ENCODE data around the gene SEPTIN1. TPM values are rescaled to one million over a fixed set of nuclear protein-coding genes. Genes with fewer than 3 reads are reported as not detected.

Gene SEPTIN1
- total and polyA plus RNA-seq, 2 of the 13 experiments (the other 11 are each of a cell fraction or from before 2014, with no cell fraction given): 0.18 to 0.67 TPM

GRCh38 chr16:30369091-30369937, 13.0 kb downstream of the SEPTIN1 start (continued):
- TF ChIP-seq ZNF709 (CRISPR knock-in tag; IDR thresholded peaks at IDR 0.05): 0 out of 2 replicates have a peak, but pooled peaks have one; percentile 22
- no peak for TF ChIP-seq REST (IDR thresholded peaks at IDR 0.05; ENCODE audit: borderline replicate concordance in 1 of 2, low read depth in 1 of 2, low read length in 2 of 2)
- no peak for TF ChIP-seq NBN (conservative IDR thresholded peaks at IDR 0.05)
- TF ChIP-seq CEBPB (IDR thresholded peaks at IDR 0.05; ENCODE audit: borderline replicate concordance, low read depth, low read length): no peak
- TF ChIP-seq SIX1 (CRISPR knock-in tag; IDR thresholded peaks at IDR 0.05; ENCODE audit: borderline replicate concordance): no peak
- no peak; the same call in 1 of the 2 replicates for TF ChIP-seq THAP9 (CRISPR knock-in tag; IDR thresholded peaks at IDR 0.05; ENCODE audit: borderline replicate concordance)
- no peak for TF ChIP-seq MIER3 (CRISPR knock-in tag; IDR thresholded peaks at IDR 0.05; ENCODE audit: borderline replicate concordance)
- TF ChIP-seq GABPB1 (CRISPR knock-in tag; IDR thresholded peaks at IDR 0.05): peak; percentile 11; the same call in 1 of the 2 replicates
- TF ChIP-seq ZNF225 (CRISPR knock-in tag; IDR thresholded peaks at IDR 0.05): no peak
- TF ChIP-seq ZNF343 (CRISPR knock-in tag; IDR thresholded peaks at IDR 0.05): no peak
- no peak for TF ChIP-seq ZBTB43 (CRISPR knock-in tag; conservative IDR thresholded peaks at IDR 0.05)
- TF ChIP-seq SETDB1 (CRISPR knock-in tag; IDR thresholded peaks at IDR 0.05; ENCODE audit: borderline replicate concordance): no peak
- no peak for TF ChIP-seq MTF2 (CRISPR knock-in tag; IDR thresholded peaks at IDR 0.05; ENCODE audit: borderline replicate concordance)
- no peak for TF ChIP-seq ZNF720 (CRISPR knock-in tag; IDR thresholded peaks at IDR 0.05)
- TF ChIP-seq ZNF292 (CRISPR knock-in tag; IDR thresholded peaks at IDR 0.05; ENCODE audit: borderline replicate concordance, low read depth): no peak
- no peak for TF ChIP-seq ZKSCAN5 (CRISPR knock-in tag; IDR thresholded peaks at IDR 0.05)
- peak; percentile 83; the same call in 1 of the 2 replicates for TF ChIP-seq THAP7 (CRISPR knock-in tag; IDR thresholded peaks at IDR 0.05)
- TF ChIP-seq SUZ12 (IDR thresholded peaks at IDR 0.05; ENCODE audit: low read depth, low read length): no peak
- TF ChIP-seq SMAD3 (CRISPR knock-in tag; IDR thresholded peaks at IDR 0.05): no peak
